A549 (cell line): ENCODE results near the gene NADK. TPM values are rescaled to one million over a fixed set of nuclear protein-coding genes. Genes with fewer than 3 reads are reported as not detected.

Experiments
- ATAC-seq, 2 experiments: fragments of 200-7000 bp in 1 of 2; fragments of >200 bp in 1 of 2; cut with Nextera tagmentation in 1 of 2; cut with Tn5 transposase in 1 of 2; 3 replicates each; pipeline versions ENCODE4 v1.8.0 to v1.9.1; 2018 to 2020; ENCODE audit warnings: mild to moderate bottlenecking in 1 of 2, moderate library complexity in 1 of 2
- CTCF ChIA-PET: fragments of 300-600 bp; sonication (Branson Sonifier 250); formaldehyde crosslinking; extraction: SDS; loops from one replicate; lab custom pipeline; 2021; ENCODE audit warnings: antibody characterized with exemption, inconsistent platforms; lab: Yijun Ruan, JAX
- POLR2A ChIA-PET: fragments of 350-600 bp; formaldehyde crosslinking; extraction: SDS; loops from one replicate; lab custom pipeline; 2021; ENCODE audit warnings: antibody characterized with exemption, inconsistent platforms; lab: Yijun Ruan, JAX
- DNase-seq, 2 experiments: peaks; one replicate each; pipeline versions ENCODE4 v3.0.0 to v3.0.0-alpha.2; 2011 to 2016; ENCODE audit warnings: low read depth in 1 of 2, low spot score in 1 of 2
- FAIRE-seq: peaks from 2 replicates; lab custom pipeline; 2011; peaks lifted over from hg19 to GRCh38; lab: Jason Lieb, UNC
- H3K27ac ChIP-seq, 2 experiments: fragments of >200 bp; sonication (Bioruptor Twin); formaldehyde crosslinking; 3 replicates each; pipeline ENCODE4 v1.5.1; 2016 to 2017
- H3K4me1 ChIP-seq: fragments of >200 bp; sonication (Bioruptor Twin); formaldehyde crosslinking; 3 replicates; pipeline ENCODE4 v1.6.1; 2016
- H3K4me2 ChIP-seq: fragments of >200 bp; sonication (Bioruptor Twin); formaldehyde crosslinking; 3 replicates; pipeline ENCODE4 v1.6.1; 2016
- H3K4me3 ChIP-seq: fragments of >200 bp; sonication (Bioruptor Twin); formaldehyde crosslinking; 3 replicates; pipeline ENCODE4 v1.5.1; 2016
- H3K9me3 ChIP-seq: fragments of >200 bp; sonication (Bioruptor Twin); formaldehyde crosslinking; 3 replicates; pipeline ENCODE4 v1.6.1; 2016
- ATOH8 ChIP-seq: fragments of 250-450 bp; sonication (Bioruptor Pico); IDR thresholded peaks from 2 replicates; pipeline ENCODE4 v1.5.0; 2020; ENCODE audit warnings: low read depth, mild to moderate bottlenecking, moderate library complexity
- BCL3 ChIP-seq: fragments of >200 bp; sonication (Bioruptor Twin); formaldehyde crosslinking; IDR thresholded peaks from 3 replicates; pipeline ENCODE4 v1.6.1; 2016
- CBX2 ChIP-seq: fragments of 200-600 bp; sonication (generic); IDR thresholded peaks from 2 replicates; pipeline ENCODE4 v1.6.1; 2016; ENCODE audit warnings: low read depth, mild to moderate bottlenecking, borderline replicate concordance
- CBX8 ChIP-seq: fragments of 200-600 bp; sonication (generic); IDR thresholded peaks from 2 replicates; pipeline ENCODE4 v1.6.1; 2016
- CHD2 ChIP-seq: fragments of 150-350 bp; IDR thresholded peaks from 2 replicates; pipeline ENCODE4 v1.6.1; 2014; ENCODE audit warnings: low read length; ENCODE audit not compliant: partially characterized antibody
- CHD4 ChIP-seq: fragments of 200-600 bp; sonication (generic); IDR thresholded peaks from 2 replicates; pipeline ENCODE4 v1.6.1; 2016; ENCODE audit warnings: antibody characterized with exemption, mild to moderate bottlenecking, borderline replicate concordance
- CTCF ChIP-seq: fragments of >200 bp; sonication (Bioruptor Twin); formaldehyde crosslinking; IDR thresholded peaks from 3 replicates; pipeline ENCODE4 v1.5.1; 2016
- EHMT2 ChIP-seq: fragments of 200-600 bp; sonication (generic); IDR thresholded peaks from 2 replicates; pipeline ENCODE4 v1.6.1; 2016; ENCODE audit warnings: antibody characterized with exemption, low read depth, mild to moderate bottlenecking, moderate library complexity
- ELK1 ChIP-seq: fragments of 150-350 bp; IDR thresholded peaks from 2 replicates; pipeline ENCODE4 v1.6.1; 2014; ENCODE audit warnings: low read depth, mild to moderate bottlenecking, low read length
- HES2 ChIP-seq: fragments of >200 bp; sonication (Bioruptor Twin); formaldehyde crosslinking; IDR thresholded peaks from 2 replicates; pipeline ENCODE4 v1.6.1; 2016
- HMGXB4 ChIP-seq: fragments of 250-450 bp; sonication (Bioruptor Pico); IDR thresholded peaks from 2 replicates; pipeline ENCODE4 v1.5.0; 2021; ENCODE audit warnings: mild to moderate bottlenecking, moderate library complexity, borderline replicate concordance
- JUN ChIP-seq, 2 experiments: fragments of >200 bp; sonication (Bioruptor Twin); formaldehyde crosslinking; IDR thresholded peaks; 2 replicates in 1 of 2; 3 replicates in 1 of 2; pipeline ENCODE4 v1.6.1; 2016 to 2017
- MAZ ChIP-seq: fragments of 150-350 bp; IDR thresholded peaks from 2 replicates; pipeline ENCODE4 v1.6.1; 2014; ENCODE audit warnings: antibody characterized with exemption, low read depth, low read length, borderline replicate concordance
- PHF8 ChIP-seq: fragments of 200-600 bp; sonication (generic); IDR thresholded peaks from 2 replicates; pipeline ENCODE4 v1.6.1; 2016; ENCODE audit warnings: low read depth, mild to moderate bottlenecking, antibody characterized with exemption, moderate library complexity, borderline replicate concordance
- POLR2A ChIP-seq: IDR thresholded peaks from 2 replicates; pipeline ENCODE4 v1.6.1; 2012; ENCODE audit warnings: mild to moderate bottlenecking, low read length
- POLR2AphosphoS2 ChIP-seq: conservative IDR thresholded peaks from 2 replicates; pipeline ENCODE4 v1.6.1; 2012; ENCODE audit warnings: low read length, improper control_type of control experiment, inconsistent platforms
- RNF2 ChIP-seq: fragments of 200-600 bp; sonication (generic); IDR thresholded peaks from 2 replicates; pipeline ENCODE4 v1.6.1; 2016; ENCODE audit warnings: low read depth, mild to moderate bottlenecking, antibody characterized with exemption, moderate library complexity, borderline replicate concordance
- TFCP2L1 ChIP-seq: fragments of 250-450 bp; sonication (Bioruptor Pico); IDR thresholded peaks from 2 replicates; pipeline ENCODE4 v1.5.0; 2021; ENCODE audit warnings: mild to moderate bottlenecking
- ZFP36 ChIP-seq: fragments of 450-650 bp; IDR thresholded peaks from 2 replicates; pipeline ENCODE4 v1.6.1; 2014; ENCODE audit warnings: borderline replicate concordance; ENCODE audit not compliant: partially characterized antibody
- ZNF302 ChIP-seq: fragments of 250-450 bp; sonication (Bioruptor Pico); IDR thresholded peaks from 2 replicates; pipeline ENCODE4 v1.9.0; 2021; ENCODE audit warnings: inconsistent platforms, mild to moderate bottlenecking, moderate library complexity
- WGBS: methylation state at CpG from one replicate; pipeline ENCODE4 v1.1.6; 2017; ENCODE audit errors: missing lambda C conversion rate; 5-methylcytosine and 5-hydroxymethylcytosine counted together
- polyA plus RNA-seq, 4 experiments: library from polyadenylated mRNA; depleted of rRNA in 3 of 4; stranded (reverse); fragments of >200 nt; fragmentation: RNase III in 1 of 4; extraction: RNeasy Plus Mini Kit Qiagen cat#74134 plus additional on column Dnase treatment in 1 of 4; gene quantifications; 2 replicates in 3 of 4; 3 replicates in 1 of 4; pipeline ENCODE4 v1.2.3, GENCODE V29; 2011 to 2017

The NADK gene
- polyA plus RNA-seq, 2 of the 4 experiments (the other 2 are of a cell fraction), result 35.8 to 38.4 TPM

GRCh38 chr1:1827089-1827848 is 49.0 kb upstream of the NADK start (continued):
- no peak for TF ChIP-seq ZFP36
- no peak for TF ChIP-seq CBX2
- no peak for TF ChIP-seq CHD2

- CTCF ChIA-PET, result interaction anchor here (0.8 to 1.6 kb wide), 2 partner anchors 79 to 82 kb away, joined by 3 to 4 read pairs; no protein-coding TSS in a partner anchor
- peak in 1 of 2 experiments; percentile 53; a peak in 3 of 6 replicates for ATAC-seq
- peak overlapping the region in 1 of 2 experiments; percentile 17; a peak in 2 of 6 replicates for H3K27ac ChIP-seq
- FAIRE-seq, result no peak
- no peak for TF ChIP-seq HES2
- TF ChIP-seq POLR2A, result no peak
- TF ChIP-seq, all 56 proteins: peak for 0
- POLR2A ChIA-PET, result no interaction called here
- no peaks in the 10 kb centered on the region for H3K9me3 ChIP-seq
- peak overlapping the region; percentile 49; the same call in 2 of the 3 replicates for H3K4me2 ChIP-seq
- H3K4me1 ChIP-seq, result peaks cover 18% of the 10 kb centered on the region
- 89% methylated on average over 9 of the region's 9 CpGs for WGBS
- no peak overlapping the region for H3K4me3 ChIP-seq
- DNase-seq, result no peak
Observed at GRCh38 chr1:1826356-1827088, 48.3 kb upstream of the NADK start.

- H3K4me1 ChIP-seq, result peaks cover 18% of the 10 kb centered on the region
- ChIA-PET CTCF (no interaction called here), POLR2A (no interaction called here)
- no peaks in the 10 kb centered on the region for H3K9me3 ChIP-seq
- no peak for DNase-seq
- no peak for FAIRE-seq
- H3K27ac ChIP-seq, result no peak overlapping the region
- WGBS, result 93% methylated on average over 5 of the region's 5 CpGs
- H3K4me3 ChIP-seq, result no peak overlapping the region
- no peak for ATAC-seq
- TF ChIP-seq PHF8 (no peak), MAZ (no peak), TFCP2L1 (CRISPR knock-in tag) (no peak), CBX8 (no peak), ZNF302 (CRISPR knock-in tag) (no peak), CTCF (no peak), RNF2 (no peak), HES2 (no peak), CHD4 (no peak), ZFP36 (no peak), HMGXB4 (no peak), ELK1 (no peak), BCL3 (no peak), JUN (IDR thresholded peaks at IDR 0.05) (no peak), POLR2AphosphoS2 (no peak), EHMT2 (no peak), ATOH8 (no peak)
- no peak overlapping the region for H3K4me2 ChIP-seq
Observed at GRCh38 chr1:1825217-1825616, 46.9 kb upstream of the NADK start.
